HL-60/S4 treated with retinoic acid at 250 ng/mL for 4 days and 3 days (cell line): ENCODE data around the gene SHC3.

Experiments
- in situ Hi-C: fragments of 300-500 bp; cut with MboI; formaldehyde crosslinking; loops from 2 replicates; pipeline ENCODE4 v1.7.0; 2022; ENCODE audit warnings: low sequenced_read_pairs

Gene SHC3

GRCh38 chr9:89186960-89187359, 8.3 kb upstream of the SHC3 start:
- in situ Hi-C loops = no loop called here

- in situ Hi-C loops = no loop called here
Measured at GRCh38 chr9:89185980-89186379, 7.4 kb upstream of the SHC3 start.

GRCh38 chr9:89183146-89183545, 4.5 kb upstream of the SHC3 start:
- in situ Hi-C loops = no loop called here

GRCh38 chr9:89182369-89182768, 3.8 kb upstream of the SHC3 start:
- in situ Hi-C loops = no loop called here

GRCh38 chr9:89179895-89180734, 1.5 kb upstream of the SHC3 start:
- in situ Hi-C loops = no loop called here

GRCh38 chr9:89179540-89179894, 899 bp upstream of the SHC3 start:
- in situ Hi-C loops = no loop called here

- in situ Hi-C loops = no loop called here
Measured at GRCh38 chr9:89178830-89179539, 367 bp upstream of the SHC3 start.

- in situ Hi-C loops = no loop called here
Measured at GRCh38 chr9:89177012-89177943, 1.3 kb downstream of the SHC3 start.

- in situ Hi-C loops = no loop called here
Measured at GRCh38 chr9:89175828-89176261, 2.8 kb downstream of the SHC3 start.

- in situ Hi-C loops = no loop called here
Measured at GRCh38 chr9:89174291-89174690, 4.3 kb downstream of the SHC3 start.

GRCh38 chr9:89173072-89173471, 5.5 kb downstream of the SHC3 start:
- in situ Hi-C loops = no loop called here

- in situ Hi-C loops = no loop called here
Measured at GRCh38 chr9:89172398-89172797, 6.2 kb downstream of the SHC3 start.

GRCh38 chr9:89171693-89172092, 6.9 kb downstream of the SHC3 start:
- in situ Hi-C loops = no loop called here

- in situ Hi-C loops = no loop called here
Measured at GRCh38 chr9:89171231-89171630, 7.4 kb downstream of the SHC3 start.

- in situ Hi-C loops = no loop called here
Measured at GRCh38 chr9:89168901-89169813, 9.5 kb downstream of the SHC3 start.

- in situ Hi-C loops = no loop called here
Measured at GRCh38 chr9:89167788-89168187, 10.8 kb downstream of the SHC3 start.

GRCh38 chr9:89166852-89167251, 11.8 kb downstream of the SHC3 start:
- in situ Hi-C loops = no loop called here

GRCh38 chr9:89165880-89166279, 12.7 kb downstream of the SHC3 start:
- in situ Hi-C loops = no loop called here

- in situ Hi-C loops = no loop called here
Measured at GRCh38 chr9:89165341-89165740, 13.3 kb downstream of the SHC3 start.

GRCh38 chr9:89161221-89161620, 17.4 kb downstream of the SHC3 start:
- in situ Hi-C loops = no loop called here
